ENCODE measurements around the gene HTR3C. TPM values are rescaled to one million over a fixed set of nuclear protein-coding genes. Genes with fewer than 3 reads are reported as not detected.

Gene HTR3C
- total RNA-seq, 1 experiment from 2014 or later, result not detected

GRCh38 chr3:184017672-184018423 is 35.0 kb upstream of the HTR3C start, which contains the start of gene ABCC5:
TSS of gene ABCC5 (minus strand) at chr3:184017884. CDS start at chr3:184014392, 3,492 bp downstream.
- Histone ChIP-seq H2AFZ (ENCODE audit: low read depth, low read length, poor library complexity, severe bottlenecking) (peak within 1 kb of the TSS; percentile 99), H3K4me2 (ENCODE audit: low read length) (peak within 1 kb of the TSS; percentile 82)
- no peak for TF ChIP-seq FOSL1 (IDR thresholded peaks at IDR 0.05; ENCODE audit: low read depth)
- TF ChIP-seq YY1 (IDR thresholded peaks at IDR 0.05; ENCODE audit: extremely low read depth, insufficient replicate concordance, low read depth, low read length), result no peak
- peak in 1 of 3 experiments; percentile 31; a peak in 1 of 6 replicates for TF ChIP-seq CTCF (IDR thresholded peaks at IDR 0.05 in 2 of 3, conservative IDR thresholded peaks at IDR 0.05 in 1 of 3; ENCODE audit: borderline replicate concordance in 1 of 3, insufficient read depth in 1 of 3, low read depth in 2 of 3, low read length in 2 of 3)
- no peak for TF ChIP-seq ZBTB33 (IDR thresholded peaks at IDR 0.05; ENCODE audit: extremely low read depth, insufficient replicate concordance, low read length)
- TF ChIP-seq MAX (IDR thresholded peaks at IDR 0.05), result peak; percentile 69; the same call in 1 of the 2 replicates
- no peak for TF ChIP-seq SRF (IDR thresholded peaks at IDR 0.05; ENCODE audit: low read depth)
- TF ChIP-seq ELF1 (IDR thresholded peaks at IDR 0.05; ENCODE audit: borderline replicate concordance, low read depth), result no peak; the same call in 1 of the 2 replicates
- TF ChIP-seq SIN3A (IDR thresholded peaks at IDR 0.05; ENCODE audit: low read depth), result peak; percentile 52; the same call in 1 of the 2 replicates
- no peak for TF ChIP-seq CEBPB (IDR thresholded peaks at IDR 0.05; ENCODE audit: low read depth)
- peak; percentile 22; the same call in 1 of the 2 replicates for TF ChIP-seq ZFX (IDR thresholded peaks at IDR 0.05)
- TF ChIP-seq POLR2A (IDR thresholded peaks at IDR 0.05; ENCODE audit: borderline replicate concordance, extremely low read depth, insufficient read depth, insufficient read length), result peak; percentile 87
- no peak for TF ChIP-seq EZH2 (IDR thresholded peaks at IDR 0.05)
- TF ChIP-seq TCF7L2 (IDR thresholded peaks at IDR 0.05; ENCODE audit: borderline replicate concordance, extremely low read depth, insufficient read depth, insufficient read length), result peak; percentile 61
- peak; percentile 97 for TF ChIP-seq EGR1 (IDR thresholded peaks at IDR 0.05; ENCODE audit: low read depth)
- no peak for TF ChIP-seq EZH2phosphoT487 (IDR thresholded peaks at IDR 0.05; ENCODE audit: borderline replicate concordance)
- no peak for TF ChIP-seq REST (IDR thresholded peaks at IDR 0.05; ENCODE audit: low read depth)
- TF ChIP-seq ZNF274 (IDR thresholded peaks at IDR 0.05; ENCODE audit: low read depth, low read length), result no peak
- 0 out of 2 replicates have a peak, but pooled peaks have one; percentile 14 for TF ChIP-seq SP1 (IDR thresholded peaks at IDR 0.05; ENCODE audit: low read depth)

More at GRCh38 chr3:184017672-184018423, 35.0 kb upstream of the HTR3C start, which contains the start of gene ABCC5:
- Histone ChIP-seq H3K9ac (ENCODE audit: low read length) (peak within 1 kb of the TSS; percentile 70), H3K36me3 (ENCODE audit: control insufficient read depth in 1 of 2, insufficient read depth in 2 of 2, low read length in 2 of 2) (no peaks in the 10 kb centered on the region), H3K79me2 (ENCODE audit: insufficient read depth, low read length) (no peaks in the 10 kb centered on the region; the same call in 1 of the 2 replicates), H3K4me1 (ENCODE audit: control insufficient read depth in 1 of 2, insufficient read depth in 2 of 2, low read length in 2 of 2) (peaks cover 4 to 13% of the 10 kb centered on the region in 2 experiments; a peak in 3 of 4 replicates), H3K9me2 (ENCODE audit: insufficient read depth) (no peaks in the 10 kb centered on the region), H3K9me3 (ENCODE audit: control insufficient read depth in 1 of 2, insufficient read depth in 1 of 2, low read depth in 1 of 2, low read length in 2 of 2) (no peaks in the 10 kb centered on the region), H3K4me3 (replicated peaks in 1 of 2; ENCODE audit: low read depth in 1 of 2, low read length in 2 of 2) (peak within 1 kb of the TSS; percentile 83 to 100), H3K27ac (ENCODE audit: low read depth, low read length) (peak within 1 kb of the TSS; percentile 71), H4K20me1 (ENCODE audit: insufficient read depth) (no peaks in the 10 kb centered on the region), H3K27me3 (ENCODE audit: insufficient read depth, low read length) (no peaks in the 10 kb centered on the region)
- ChIA-PET RAD21 (ENCODE audit: low non-redundant PET in 1 of 2, low total read pairs in 2 of 2, uncharacterized antibody in 2 of 2, unreplicated experiment in 2 of 2) (interaction anchor here in 1 of 2 experiments (0.7 kb wide), 1 partner anchor 114 kb away, joined by 3 read pairs; no protein-coding TSS in a partner anchor), POLR2A (interaction anchor here (1.0 to 1.2 kb wide), 3 partner anchors 12 to 32 kb away, joined by 3 to 5 read pairs (median 4); no protein-coding TSS in a partner anchor), CTCF (interaction anchor here (0.6 to 1.2 kb wide), 9 partner anchors 12 to 271 kb away, joined by 3 to 11 read pairs (median 3); partner anchors contain the start of genes HTR3C and PARL)
- no TSS peak for BruUV-seq (replicated peaks)
- peak; percentile 97 for ATAC-seq
- peak; percentile 70 for DNase-seq (ENCODE audit: low read depth, low spot score)
- intact Hi-C loops (cut with micrococcal nuclease), result loop anchor here (1.0 to 10.0 kb wide), 3 partner anchors 114 to 267 kb away; no protein-coding TSS in a partner anchor
